ENCODE results near the gene ZSWIM1. TPM values are rescaled to one million over a fixed set of nuclear protein-coding genes. Genes with fewer than 3 reads are reported as not detected.

The ZSWIM1 gene
- total and polyA plus RNA-seq, 2 of the 13 experiments (the other 11 are each of a cell fraction or from before 2014, with no cell fraction given), result 9.5 to 11.7 TPM

DNA sequence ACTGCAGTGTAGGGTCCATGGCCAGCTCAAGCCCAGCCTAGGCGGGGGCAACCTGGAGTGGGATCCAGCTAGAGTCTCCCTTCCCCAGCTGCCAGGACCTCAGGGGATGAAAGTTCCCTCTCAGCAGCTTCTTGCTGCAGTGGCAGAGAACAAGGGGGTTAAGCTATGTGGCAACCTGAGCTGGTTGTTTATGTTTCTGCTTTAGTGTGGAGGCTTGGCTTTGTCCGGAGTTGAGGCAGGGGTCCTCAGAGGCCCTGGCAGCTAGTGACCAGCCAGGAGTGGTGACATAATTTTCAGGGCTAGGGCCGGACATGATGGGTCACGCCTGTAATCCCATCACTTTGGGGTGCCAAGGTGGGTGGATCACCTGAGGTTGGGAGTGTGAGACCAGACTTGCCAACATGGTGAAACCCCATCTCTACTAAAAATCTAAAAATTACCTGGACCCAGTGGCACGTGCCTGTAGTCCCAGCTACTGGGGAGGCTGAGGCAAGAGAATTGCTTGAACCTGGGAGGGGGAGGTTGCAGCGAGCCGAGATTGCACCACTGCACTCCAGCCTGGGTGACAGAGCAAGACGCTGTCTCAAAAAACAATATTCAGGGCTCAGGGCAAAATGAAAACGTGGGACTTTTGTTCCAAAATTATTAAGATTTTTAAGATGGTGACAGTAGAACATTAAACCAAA, 44.9 kb downstream of the ZSWIM1 start (continued):
- TF ChIP-seq, protein P1, sequence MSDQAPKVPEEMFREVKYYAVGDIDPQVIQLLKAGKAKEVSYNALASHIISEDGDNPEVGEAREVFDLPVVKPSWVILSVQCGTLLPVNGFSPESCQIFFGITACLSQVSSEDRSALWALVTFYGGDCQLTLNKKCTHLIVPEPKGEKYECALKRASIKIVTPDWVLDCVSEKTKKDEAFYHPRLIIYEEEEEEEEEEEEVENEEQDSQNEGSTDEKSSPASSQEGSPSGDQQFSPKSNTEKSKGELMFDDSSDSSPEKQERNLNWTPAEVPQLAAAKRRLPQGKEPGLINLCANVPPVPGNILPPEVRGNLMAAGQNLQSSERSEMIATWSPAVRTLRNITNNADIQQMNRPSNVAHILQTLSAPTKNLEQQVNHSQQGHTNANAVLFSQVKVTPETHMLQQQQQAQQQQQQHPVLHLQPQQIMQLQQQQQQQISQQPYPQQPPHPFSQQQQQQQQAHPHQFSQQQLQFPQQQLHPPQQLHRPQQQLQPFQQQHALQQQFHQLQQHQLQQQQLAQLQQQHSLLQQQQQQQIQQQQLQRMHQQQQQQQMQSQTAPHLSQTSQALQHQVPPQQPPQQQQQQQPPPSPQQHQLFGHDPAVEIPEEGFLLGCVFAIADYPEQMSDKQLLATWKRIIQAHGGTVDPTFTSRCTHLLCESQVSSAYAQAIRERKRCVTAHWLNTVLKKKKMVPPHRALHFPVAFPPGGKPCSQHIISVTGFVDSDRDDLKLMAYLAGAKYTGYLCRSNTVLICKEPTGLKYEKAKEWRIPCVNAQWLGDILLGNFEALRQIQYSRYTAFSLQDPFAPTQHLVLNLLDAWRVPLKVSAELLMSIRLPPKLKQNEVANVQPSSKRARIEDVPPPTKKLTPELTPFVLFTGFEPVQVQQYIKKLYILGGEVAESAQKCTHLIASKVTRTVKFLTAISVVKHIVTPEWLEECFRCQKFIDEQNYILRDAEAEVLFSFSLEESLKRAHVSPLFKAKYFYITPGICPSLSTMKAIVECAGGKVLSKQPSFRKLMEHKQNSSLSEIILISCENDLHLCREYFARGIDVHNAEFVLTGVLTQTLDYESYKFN (CRISPR knock-in tag; conservative IDR thresholded peaks at IDR 0.05), result peak; percentile 30; the same call in 1 of the 2 replicates
- 0 out of 2 replicates have a peak, but pooled peaks have one; percentile 6 for TF ChIP-seq ARNTL (CRISPR knock-in tag; IDR thresholded peaks at IDR 0.05)
- 0 out of 4 replicates have a peak, but pooled peaks of 1 of the 2 experiments have one; percentile 6 for TF ChIP-seq POLR2A (IDR thresholded peaks at IDR 0.05; ENCODE audit: insufficient read depth in 1 of 2, low read depth in 2 of 2, low read length in 2 of 2)
- TF ChIP-seq, protein P2, sequence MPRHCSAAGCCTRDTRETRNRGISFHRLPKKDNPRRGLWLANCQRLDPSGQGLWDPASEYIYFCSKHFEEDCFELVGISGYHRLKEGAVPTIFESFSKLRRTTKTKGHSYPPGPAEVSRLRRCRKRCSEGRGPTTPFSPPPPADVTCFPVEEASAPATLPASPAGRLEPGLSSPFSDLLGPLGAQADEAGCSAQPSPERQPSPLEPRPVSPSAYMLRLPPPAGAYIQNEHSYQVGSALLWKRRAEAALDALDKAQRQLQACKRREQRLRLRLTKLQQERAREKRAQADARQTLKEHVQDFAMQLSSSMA (CRISPR knock-in tag; IDR thresholded peaks at IDR 0.05), result peak; percentile 47; the same call in 1 of the 2 replicates
- TF ChIP-seq RXRA (CRISPR knock-in tag; IDR thresholded peaks at IDR 0.05), result peak; percentile 36; the same call in 1 of the 2 replicates
- TF ChIP-seq, protein P3, sequence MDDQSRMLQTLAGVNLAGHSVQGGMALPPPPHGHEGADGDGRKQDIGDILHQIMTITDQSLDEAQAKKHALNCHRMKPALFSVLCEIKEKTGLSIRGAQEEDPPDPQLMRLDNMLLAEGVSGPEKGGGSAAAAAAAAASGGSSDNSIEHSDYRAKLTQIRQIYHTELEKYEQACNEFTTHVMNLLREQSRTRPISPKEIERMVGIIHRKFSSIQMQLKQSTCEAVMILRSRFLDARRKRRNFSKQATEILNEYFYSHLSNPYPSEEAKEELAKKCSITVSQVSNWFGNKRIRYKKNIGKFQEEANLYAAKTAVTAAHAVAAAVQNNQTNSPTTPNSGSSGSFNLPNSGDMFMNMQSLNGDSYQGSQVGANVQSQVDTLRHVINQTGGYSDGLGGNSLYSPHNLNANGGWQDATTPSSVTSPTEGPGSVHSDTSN (CRISPR knock-in tag; IDR thresholded peaks at IDR 0.05; ENCODE audit: borderline replicate concordance), result no peak
- no peak for TF ChIP-seq SOX6 (IDR thresholded peaks at IDR 0.05)
- peak; percentile 46; the same call in 1 of the 2 replicates for TF ChIP-seq SOX6 (CRISPR knock-in tag; IDR thresholded peaks at IDR 0.05)
- peak; percentile 80; the same call in 1 of the 2 replicates for TF ChIP-seq BRCA1 (CRISPR knock-in tag; IDR thresholded peaks at IDR 0.05)
- TF ChIP-seq, protein P4, sequence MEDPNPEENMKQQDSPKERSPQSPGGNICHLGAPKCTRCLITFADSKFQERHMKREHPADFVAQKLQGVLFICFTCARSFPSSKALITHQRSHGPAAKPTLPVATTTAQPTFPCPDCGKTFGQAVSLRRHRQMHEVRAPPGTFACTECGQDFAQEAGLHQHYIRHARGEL (CRISPR knock-in tag; IDR thresholded peaks at IDR 0.05), result no peak
- 0 out of 2 replicates have a peak, but pooled peaks have one; percentile 29 for TF ChIP-seq ZNF629 (CRISPR knock-in tag; conservative IDR thresholded peaks at IDR 0.05)
- TF ChIP-seq, protein P5, sequence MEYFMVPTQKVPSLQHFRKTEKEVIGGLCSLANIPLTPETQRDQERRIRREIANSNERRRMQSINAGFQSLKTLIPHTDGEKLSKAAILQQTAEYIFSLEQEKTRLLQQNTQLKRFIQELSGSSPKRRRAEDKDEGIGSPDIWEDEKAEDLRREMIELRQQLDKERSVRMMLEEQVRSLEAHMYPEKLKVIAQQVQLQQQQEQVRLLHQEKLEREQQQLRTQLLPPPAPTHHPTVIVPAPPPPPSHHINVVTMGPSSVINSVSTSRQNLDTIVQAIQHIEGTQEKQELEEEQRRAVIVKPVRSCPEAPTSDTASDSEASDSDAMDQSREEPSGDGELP (IDR thresholded peaks at IDR 0.05; ENCODE audit: borderline replicate concordance, low read depth), result peak; percentile 26; the same call in 1 of the 2 replicates
- TF ChIP-seq, protein P6, sequence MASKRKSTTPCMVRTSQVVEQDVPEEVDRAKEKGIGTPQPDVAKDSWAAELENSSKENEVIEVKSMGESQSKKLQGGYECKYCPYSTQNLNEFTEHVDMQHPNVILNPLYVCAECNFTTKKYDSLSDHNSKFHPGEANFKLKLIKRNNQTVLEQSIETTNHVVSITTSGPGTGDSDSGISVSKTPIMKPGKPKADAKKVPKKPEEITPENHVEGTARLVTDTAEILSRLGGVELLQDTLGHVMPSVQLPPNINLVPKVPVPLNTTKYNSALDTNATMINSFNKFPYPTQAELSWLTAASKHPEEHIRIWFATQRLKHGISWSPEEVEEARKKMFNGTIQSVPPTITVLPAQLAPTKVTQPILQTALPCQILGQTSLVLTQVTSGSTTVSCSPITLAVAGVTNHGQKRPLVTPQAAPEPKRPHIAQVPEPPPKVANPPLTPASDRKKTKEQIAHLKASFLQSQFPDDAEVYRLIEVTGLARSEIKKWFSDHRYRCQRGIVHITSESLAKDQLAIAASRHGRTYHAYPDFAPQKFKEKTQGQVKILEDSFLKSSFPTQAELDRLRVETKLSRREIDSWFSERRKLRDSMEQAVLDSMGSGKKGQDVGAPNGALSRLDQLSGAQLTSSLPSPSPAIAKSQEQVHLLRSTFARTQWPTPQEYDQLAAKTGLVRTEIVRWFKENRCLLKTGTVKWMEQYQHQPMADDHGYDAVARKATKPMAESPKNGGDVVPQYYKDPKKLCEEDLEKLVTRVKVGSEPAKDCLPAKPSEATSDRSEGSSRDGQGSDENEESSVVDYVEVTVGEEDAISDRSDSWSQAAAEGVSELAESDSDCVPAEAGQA (IDR thresholded peaks at IDR 0.05; ENCODE audit: low read depth), result 0 out of 2 replicates have a peak, but pooled peaks have one; percentile 46
- TF ChIP-seq, protein P6 (CRISPR knock-in tag; IDR thresholded peaks at IDR 0.05; ENCODE audit: borderline replicate concordance), result no peak
- peak; percentile 51; the same call in 1 of the 2 replicates for TF ChIP-seq HOXA3 (CRISPR knock-in tag; IDR thresholded peaks at IDR 0.05)
- peak; percentile 42; the same call in 1 of the 2 replicates for TF ChIP-seq ZNF350 (CRISPR knock-in tag; IDR thresholded peaks at IDR 0.05; ENCODE audit: borderline replicate concordance, low read depth)
